Measurements from ENCODE around the gene KHDC3L. TPM values are rescaled to one million over a fixed set of nuclear protein-coding genes. Genes with fewer than 3 reads are reported as not detected.

The KHDC3L gene
- total RNA-seq, 1 experiment from 2014 or later: not detected

DNA sequence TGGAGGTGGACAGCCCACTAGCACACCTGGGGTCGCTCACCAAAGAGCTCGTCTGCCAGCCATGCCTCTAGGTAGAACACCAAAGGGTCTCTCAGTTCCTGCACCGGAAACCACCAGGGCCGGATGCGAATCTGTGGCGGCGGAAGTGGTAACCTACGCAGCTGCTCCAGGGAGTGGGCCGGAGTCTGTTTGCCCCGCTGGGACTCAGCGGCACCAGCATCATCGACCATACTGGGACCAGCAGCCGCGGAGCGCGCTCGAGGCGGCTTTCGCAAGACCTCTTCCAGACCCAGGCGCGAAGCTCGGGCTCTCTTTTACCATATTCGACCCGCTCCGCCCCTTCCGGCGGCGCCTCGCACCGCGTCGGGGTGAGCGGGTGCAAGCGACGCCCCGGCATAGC is 7.1 kb downstream of the KHDC3L start, which contains the start of gene OOEP:
Gene OOEP, minus strand, starts transcription at position 335 of the 400 bp plus-strand sequence. Its CDS starts 105 bp downstream, at position 230.
- Histone ChIP-seq H3K9me2 (ENCODE audit: insufficient read depth) (no peaks in the 10 kb centered on the region), H3K27me3 (ENCODE audit: insufficient read depth, low read depth) (no peaks in the 10 kb centered on the region), H3K9me3 (ENCODE audit: insufficient read depth, low read depth) (peaks cover 5% of the 10 kb centered on the region; the same call in 1 of the 2 replicates), H2AFZ (no peak within 1 kb of the TSS), H3F3A (ENCODE audit: insufficient read depth, low read depth) (no peaks in the 10 kb centered on the region), H3K36me3 (ENCODE audit: low read depth) (no peaks in the 10 kb centered on the region), H3K4me1 (replicated peaks; ENCODE audit: insufficient read depth) (no peaks in the 10 kb centered on the region), H3K27ac (no peak within 1 kb of the TSS), H4K20me1 (ENCODE audit: insufficient read depth) (no peaks in the 10 kb centered on the region), H3K4me2 (no peak within 1 kb of the TSS), H3K79me2 (ENCODE audit: low read depth) (no peaks in the 10 kb centered on the region), H3K4me3 (no peak within 1 kb of the TSS)
- intact Hi-C loops (cut with micrococcal nuclease; ENCODE audit: unreplicated experiment): no loop called here
- no TSS peak for BruUV-seq (replicated peaks)
- ChIA-PET POLR2A (ENCODE audit: unreplicated experiment) (no interaction called here), CTCF (interaction anchor here (0.5 kb wide), 1 partner anchor 1799 kb away, joined by 3 read pairs; no protein-coding TSS in a partner anchor)
- DNase-seq: no peak
- no peak for TF ChIP-seq EZH2 (IDR thresholded peaks at IDR 0.05; ENCODE audit: low read depth)
- TF ChIP-seq, protein P1, sequence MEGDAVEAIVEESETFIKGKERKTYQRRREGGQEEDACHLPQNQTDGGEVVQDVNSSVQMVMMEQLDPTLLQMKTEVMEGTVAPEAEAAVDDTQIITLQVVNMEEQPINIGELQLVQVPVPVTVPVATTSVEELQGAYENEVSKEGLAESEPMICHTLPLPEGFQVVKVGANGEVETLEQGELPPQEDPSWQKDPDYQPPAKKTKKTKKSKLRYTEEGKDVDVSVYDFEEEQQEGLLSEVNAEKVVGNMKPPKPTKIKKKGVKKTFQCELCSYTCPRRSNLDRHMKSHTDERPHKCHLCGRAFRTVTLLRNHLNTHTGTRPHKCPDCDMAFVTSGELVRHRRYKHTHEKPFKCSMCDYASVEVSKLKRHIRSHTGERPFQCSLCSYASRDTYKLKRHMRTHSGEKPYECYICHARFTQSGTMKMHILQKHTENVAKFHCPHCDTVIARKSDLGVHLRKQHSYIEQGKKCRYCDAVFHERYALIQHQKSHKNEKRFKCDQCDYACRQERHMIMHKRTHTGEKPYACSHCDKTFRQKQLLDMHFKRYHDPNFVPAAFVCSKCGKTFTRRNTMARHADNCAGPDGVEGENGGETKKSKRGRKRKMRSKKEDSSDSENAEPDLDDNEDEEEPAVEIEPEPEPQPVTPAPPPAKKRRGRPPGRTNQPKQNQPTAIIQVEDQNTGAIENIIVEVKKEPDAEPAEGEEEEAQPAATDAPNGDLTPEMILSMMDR (conservative IDR thresholded peaks at IDR 0.05): no peak

GRCh38 chr6:73371984-73372383 is 9.5 kb downstream of the KHDC3L start:
- Histone ChIP-seq H3K9me3 (ENCODE audit: insufficient read depth, low read depth) (peaks cover 5% of the 10 kb centered on the region; the same call in 1 of the 2 replicates), H3K9me2 (ENCODE audit: insufficient read depth) (no peaks in the 10 kb centered on the region), H3K79me2 (ENCODE audit: low read depth) (no peaks in the 10 kb centered on the region), H3K27ac (no peak overlapping the region), H3F3A (ENCODE audit: insufficient read depth, low read depth) (no peaks in the 10 kb centered on the region), H3K4me3 (no peak overlapping the region), H3K4me1 (replicated peaks; ENCODE audit: insufficient read depth) (no peaks in the 10 kb centered on the region), H3K27me3 (ENCODE audit: insufficient read depth, low read depth) (no peaks in the 10 kb centered on the region), H3K4me2 (no peak overlapping the region), H4K20me1 (ENCODE audit: insufficient read depth) (no peaks in the 10 kb centered on the region), H3K36me3 (ENCODE audit: low read depth) (no peaks in the 10 kb centered on the region), H2AFZ (no peak overlapping the region)
- intact Hi-C loops (cut with micrococcal nuclease; ENCODE audit: unreplicated experiment): no loop called here
- ChIA-PET POLR2A (ENCODE audit: unreplicated experiment) (no interaction called here), CTCF (interaction anchor here (0.5 kb wide), 1 partner anchor 30 kb away, joined by 3 read pairs; no protein-coding TSS in a partner anchor)
- no peak for DNase-seq
- no TSS peak for BruUV-seq (replicated peaks)
- TF ChIP-seq, protein P1 (conservative IDR thresholded peaks at IDR 0.05): no peak
- TF ChIP-seq EZH2 (IDR thresholded peaks at IDR 0.05; ENCODE audit: low read depth): no peak

GRCh38 chr6:73372516-73372915 is 10.1 kb downstream of the KHDC3L start:
- no peak for DNase-seq
- Histone ChIP-seq H3K9me2 (ENCODE audit: insufficient read depth) (no peaks in the 10 kb centered on the region), H3K79me2 (ENCODE audit: low read depth) (no peaks in the 10 kb centered on the region), H3K27me3 (ENCODE audit: insufficient read depth, low read depth) (no peaks in the 10 kb centered on the region), H3K27ac (no peak overlapping the region), H3K4me1 (replicated peaks; ENCODE audit: insufficient read depth) (no peaks in the 10 kb centered on the region), H4K20me1 (ENCODE audit: insufficient read depth) (no peaks in the 10 kb centered on the region), H3K4me3 (no peak overlapping the region), H3K9me3 (ENCODE audit: insufficient read depth, low read depth) (peaks cover 5% of the 10 kb centered on the region; the same call in 1 of the 2 replicates), H2AFZ (no peak overlapping the region), H3K4me2 (no peak overlapping the region), H3F3A (ENCODE audit: insufficient read depth, low read depth) (no peaks in the 10 kb centered on the region), H3K36me3 (ENCODE audit: low read depth) (no peaks in the 10 kb centered on the region)
- BruUV-seq (replicated peaks): no TSS peak
- POLR2A ChIA-PET (ENCODE audit: unreplicated experiment): no interaction called here
- CTCF ChIA-PET: no interaction called here
- intact Hi-C loops (cut with micrococcal nuclease; ENCODE audit: unreplicated experiment): no loop called here
- TF ChIP-seq, protein P1 (conservative IDR thresholded peaks at IDR 0.05): no peak
- no peak for TF ChIP-seq EZH2 (IDR thresholded peaks at IDR 0.05; ENCODE audit: low read depth)
